Measurements from ENCODE around the gene SRMS. TPM values are rescaled to one million over a fixed set of nuclear protein-coding genes. Genes with fewer than 3 reads are reported as not detected.

SRMS gene
- total RNA-seq, 1 donor from 2014 or later: not detected

GRCh38 chr20:63509088-63509564, 38.4 kb downstream of the SRMS start:
- H3K27ac Mint-ChIP-seq: no peak overlapping the region
- H3K36me3 Mint-ChIP-seq: no peaks in the 10 kb centered on the region
- no peak overlapping the region for H3K4me3 Mint-ChIP-seq
- H3K4me1 Mint-ChIP-seq (ENCODE audit: unreplicated experiment): no peaks in the 10 kb centered on the region
- peaks cover 10% of the 10 kb centered on the region for H3K9me3 Mint-ChIP-seq
- H3K27me3 Mint-ChIP-seq: peaks cover 56% of the 10 kb centered on the region
- no peak for DNase-seq (ENCODE audit: extremely low spot score, unreplicated experiment)
- no peak for TF ChIP-seq CTCF (conservative IDR thresholded peaks at IDR 0.05)

GRCh38 chr20:63508072-63508768, 39.3 kb downstream of the SRMS start:
- Mint-ChIP-seq H3K4me1 (ENCODE audit: unreplicated experiment) (no peaks in the 10 kb centered on the region), H3K27ac (no peak overlapping the region), H3K9me3 (peaks cover 7% of the 10 kb centered on the region), H3K36me3 (no peaks in the 10 kb centered on the region), H3K27me3 (peaks cover 57% of the 10 kb centered on the region), H3K4me3 (no peak overlapping the region)
- TF ChIP-seq CTCF (conservative IDR thresholded peaks at IDR 0.05): no peak
- peak; percentile 65 for DNase-seq (ENCODE audit: extremely low spot score, unreplicated experiment)

GRCh38 chr20:63507083-63507743, 40.3 kb downstream of the SRMS start:
- Mint-ChIP-seq H3K4me3 (no peak overlapping the region), H3K9me3 (peaks cover 5% of the 10 kb centered on the region), H3K4me1 (ENCODE audit: unreplicated experiment) (no peaks in the 10 kb centered on the region), H3K36me3 (no peaks in the 10 kb centered on the region), H3K27ac (no peak overlapping the region), H3K27me3 (peaks cover 47% of the 10 kb centered on the region)
- no peak for DNase-seq (ENCODE audit: extremely low spot score, unreplicated experiment)
- no peak for TF ChIP-seq CTCF (conservative IDR thresholded peaks at IDR 0.05)

- H3K27ac Mint-ChIP-seq: no peak overlapping the region
- DNase-seq (ENCODE audit: extremely low spot score, unreplicated experiment): no peak
- H3K4me3 Mint-ChIP-seq: no peak overlapping the region
- no peaks in the 10 kb centered on the region for H3K36me3 Mint-ChIP-seq
- H3K27me3 Mint-ChIP-seq: peaks cover 48% of the 10 kb centered on the region
- H3K4me1 Mint-ChIP-seq (ENCODE audit: unreplicated experiment): no peaks in the 10 kb centered on the region
- H3K9me3 Mint-ChIP-seq: peaks cover 5% of the 10 kb centered on the region
- no peak for TF ChIP-seq CTCF (conservative IDR thresholded peaks at IDR 0.05)
Measured at GRCh38 chr20:63505723-63506122, 41.8 kb downstream of the SRMS start.

GRCh38 chr20:63505281-63505680, 42.3 kb downstream of the SRMS start:
- Mint-ChIP-seq H3K27ac (no peak overlapping the region), H3K4me1 (ENCODE audit: unreplicated experiment) (no peaks in the 10 kb centered on the region), H3K9me3 (peaks cover 5% of the 10 kb centered on the region), H3K4me3 (no peak overlapping the region), H3K36me3 (no peaks in the 10 kb centered on the region), H3K27me3 (peaks cover 44% of the 10 kb centered on the region)
- no peak for DNase-seq (ENCODE audit: extremely low spot score, unreplicated experiment)
- no peak for TF ChIP-seq CTCF (conservative IDR thresholded peaks at IDR 0.05)

All from type B pancreatic cell (in vitro differentiated cells).